ENCODE results near the gene BCOR. TPM values are rescaled to one million over a fixed set of nuclear protein-coding genes. Genes with fewer than 3 reads are reported as not detected.

BCOR gene
- total RNA-seq, 4 donors from 2014 or later: 12.8 to 28.8 (median 18.6) TPM

- DNase-seq (ENCODE audit: low spot score) (no peak), ATAC-seq (ENCODE audit: low FRiP score) (peak; percentile 68)
- no peak for TF ChIP-seq CTCF (IDR thresholded peaks at IDR 0.05)
These were observed 84.9 kb downstream of the BCOR start for GRCh38 chrX:40012868-40013265.

DNA sequence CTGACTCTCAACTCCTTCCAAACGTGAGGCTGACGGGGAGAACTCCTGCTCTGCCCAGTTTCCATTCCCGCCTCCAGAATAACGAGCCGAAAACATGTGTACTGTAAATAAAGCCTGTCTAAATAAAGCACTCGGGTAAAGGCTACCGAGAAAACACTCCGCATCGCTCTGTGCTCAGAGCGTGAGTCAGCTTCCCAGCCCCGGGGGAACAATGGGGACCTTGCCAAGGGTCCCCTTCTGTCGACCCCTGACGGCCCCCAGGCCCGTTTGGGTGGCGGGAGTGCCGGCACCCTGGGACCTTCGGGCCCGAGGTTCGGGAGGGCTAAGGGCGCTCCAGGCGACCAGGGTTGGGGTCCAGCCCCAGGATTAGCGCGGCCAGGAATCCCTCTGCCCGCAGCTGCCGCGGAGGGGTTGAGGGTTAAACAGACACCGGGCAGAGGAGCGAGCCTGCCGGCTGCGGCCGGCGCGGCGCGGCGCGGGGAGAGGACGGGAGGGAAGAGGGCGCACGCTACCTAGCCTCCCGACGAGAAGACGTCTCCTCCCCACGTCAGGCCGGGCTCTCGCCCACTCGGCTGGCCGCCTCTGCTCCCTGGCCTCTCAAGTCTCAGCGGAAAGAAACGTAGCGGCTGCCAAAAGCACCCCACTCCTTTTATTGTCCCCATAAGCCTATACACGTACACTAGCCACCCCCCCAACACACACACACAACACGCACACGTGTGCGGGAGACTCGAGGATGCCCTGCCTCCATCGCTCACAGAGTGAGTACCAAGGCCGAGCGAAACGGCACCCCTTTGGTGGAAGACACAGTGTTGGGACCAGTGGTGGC, 85.5 kb downstream of the BCOR start:
- ATAC-seq (ENCODE audit: low FRiP score) (no peak), DNase-seq (ENCODE audit: low spot score) (no peak)
- TF ChIP-seq CTCF (IDR thresholded peaks at IDR 0.05): no peak

DNA sequence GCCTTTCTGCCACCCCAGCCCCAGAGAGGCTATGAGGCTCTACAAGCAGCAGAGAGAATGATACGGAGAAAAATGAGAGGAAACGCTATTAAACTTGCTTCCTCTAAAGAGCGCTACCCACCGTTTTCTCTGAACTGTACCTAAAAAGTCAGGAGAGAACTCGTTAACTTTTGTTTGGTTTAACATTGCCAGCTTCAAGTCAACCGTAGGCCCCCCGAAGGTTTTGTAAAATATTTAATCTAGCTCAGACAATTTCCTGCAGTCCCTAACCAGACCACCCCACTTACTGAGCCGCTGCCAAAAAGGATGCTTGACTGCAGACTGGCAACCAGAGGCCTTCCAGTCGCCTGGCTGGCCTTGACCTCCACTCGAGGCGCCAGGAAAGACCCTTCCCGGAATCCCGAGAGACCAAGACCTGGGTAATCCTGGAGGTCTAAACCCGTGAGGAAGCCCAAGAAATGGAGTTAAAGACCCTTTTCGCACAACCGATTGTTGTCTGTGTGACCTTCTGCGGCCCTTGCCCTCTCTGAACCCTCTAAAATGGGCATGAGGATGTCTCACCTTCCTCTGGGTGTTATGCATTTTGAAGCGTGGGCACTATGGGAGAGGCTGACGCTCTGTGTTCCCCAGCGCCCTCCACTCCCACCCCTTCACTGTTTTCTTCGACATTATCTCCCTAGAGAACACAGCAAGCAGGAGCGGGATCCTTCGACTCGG, 86.3 kb downstream of the BCOR start:
- DNase-seq (ENCODE audit: low spot score): no peak
- no peak for TF ChIP-seq CTCF (IDR thresholded peaks at IDR 0.05)

DNA sequence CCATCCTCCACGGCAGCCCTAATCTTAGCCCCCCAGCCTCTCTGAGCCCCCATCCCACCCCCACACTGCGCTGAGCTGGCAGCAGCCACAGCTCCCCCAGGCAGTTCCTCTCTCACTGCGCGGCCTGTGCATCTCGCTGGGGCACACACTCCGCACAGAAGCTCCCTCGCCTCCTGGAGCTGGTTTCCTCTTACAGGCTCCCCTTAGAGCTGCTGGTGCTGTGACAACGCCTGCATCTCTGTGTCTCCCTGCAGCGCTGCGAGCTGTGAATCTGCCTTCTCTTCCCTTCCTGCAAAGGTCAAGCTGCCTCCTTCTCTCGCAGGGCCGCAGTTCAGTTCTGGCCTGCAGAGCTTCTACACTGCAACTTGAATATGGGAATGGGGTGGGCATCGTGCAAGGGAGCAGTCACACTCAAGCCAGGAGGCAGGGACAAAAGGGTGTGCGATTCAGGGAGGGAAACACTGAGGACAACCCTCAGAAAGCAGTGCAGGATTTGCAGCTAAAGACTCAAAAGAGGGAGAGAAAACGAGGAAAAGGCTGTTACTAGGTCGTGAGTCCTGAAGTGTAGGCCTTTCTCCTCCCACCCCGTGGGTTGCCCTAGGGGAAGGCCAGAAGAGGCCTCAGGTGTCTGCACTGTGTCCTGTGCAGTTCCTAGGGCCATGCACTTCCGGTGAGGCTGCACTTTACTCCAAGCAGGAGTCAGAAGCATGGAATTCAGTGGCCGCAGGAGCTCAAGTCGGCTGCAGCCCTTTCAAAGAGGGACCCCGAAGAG, 87.0 kb downstream of the BCOR start:
- no peak for TF ChIP-seq CTCF (IDR thresholded peaks at IDR 0.05)
- no peak for ATAC-seq (ENCODE audit: low FRiP score)
- no peak for DNase-seq (ENCODE audit: low spot score)

More for the DNA sequence above, 86.3 kb downstream of the BCOR start:
- ATAC-seq (ENCODE audit: low FRiP score): no peak

- no peak for TF ChIP-seq CTCF (IDR thresholded peaks at IDR 0.05)
- no peak for DNase-seq (ENCODE audit: low spot score)
- ATAC-seq (ENCODE audit: low FRiP score): no peak
These were observed 87.9 kb downstream of the BCOR start for GRCh38 chrX:40009890-40010289.

DNA sequence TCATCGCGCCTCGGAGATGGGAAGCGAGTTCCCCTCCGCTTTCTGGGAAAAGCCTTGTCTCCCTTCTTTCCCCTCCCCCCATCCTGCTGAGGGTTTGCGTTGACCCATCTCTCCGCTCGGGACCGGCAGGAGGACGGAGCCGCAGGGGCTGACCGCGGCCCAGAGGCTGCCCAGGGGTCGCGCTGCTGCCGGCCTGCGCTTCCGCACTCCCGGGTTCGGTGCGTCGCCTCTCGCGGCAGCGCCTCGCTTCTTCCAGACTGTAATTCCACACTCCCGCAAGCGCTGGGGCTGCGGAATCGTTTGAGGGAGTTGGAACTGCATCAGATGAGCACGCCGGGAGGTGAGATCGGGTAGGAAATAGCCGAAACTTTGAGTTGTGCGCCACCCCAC, 88.3 kb downstream of the BCOR start:
- ATAC-seq (ENCODE audit: low FRiP score) (no peak), DNase-seq (ENCODE audit: low spot score) (no peak)
- TF ChIP-seq CTCF (IDR thresholded peaks at IDR 0.05): no peak
